Right forelimb (tissue), 1 donor: ENCODE data around the gene SUN1.

Source experiments
- DNase-seq: peaks from one replicate; pipeline ENCODE4 v3.0.0-alpha.2; 2018

SUN1 gene

GRCh38 chr7:815284-816216 is 16.7 kb upstream of the SUN1 start:
- peak; percentile 73 for DNase-seq

- peak; percentile 98 for DNase-seq
Measured at GRCh38 chr7:816300-816750, 16.0 kb upstream of the SUN1 start.

GRCh38 chr7:816751-817671 is 15.3 kb upstream of the SUN1 start:
- DNase-seq = peak; percentile 61

- DNase-seq = no peak
Measured at GRCh38 chr7:818031-818699, 14.1 kb upstream of the SUN1 start.

GRCh38 chr7:820341-820740 is 11.9 kb upstream of the SUN1 start:
- DNase-seq = no peak

- DNase-seq = no peak
Measured at GRCh38 chr7:821688-822087, 10.6 kb upstream of the SUN1 start.

GRCh38 chr7:822692-823276 is 9.5 kb upstream of the SUN1 start:
- no peak for DNase-seq

- DNase-seq = no peak
Measured at GRCh38 chr7:823649-824048, 8.6 kb upstream of the SUN1 start.

GRCh38 chr7:824081-824480 is 8.2 kb upstream of the SUN1 start:
- no peak for DNase-seq

- DNase-seq = no peak
Measured at GRCh38 chr7:824664-825063, 7.6 kb upstream of the SUN1 start.

GRCh38 chr7:825386-825785 is 6.9 kb upstream of the SUN1 start:
- no peak for DNase-seq

GRCh38 chr7:826230-826917 is 5.9 kb upstream of the SUN1 start:
- DNase-seq = peak; percentile 37

- no peak for DNase-seq
Measured at GRCh38 chr7:828793-829561, 3.3 kb upstream of the SUN1 start.

- no peak for DNase-seq
Measured at GRCh38 chr7:830069-830468, 2.2 kb upstream of the SUN1 start.

- DNase-seq = no peak
Measured at GRCh38 chr7:831596-832166, 595 bp upstream of the SUN1 start.

- no peak for DNase-seq
Measured at GRCh38 chr7:832968-833424, 720 bp downstream of the SUN1 start.

GRCh38 chr7:833601-834258 is 1.5 kb downstream of the SUN1 start:
- no peak for DNase-seq

GRCh38 chr7:834277-834676 is 2.0 kb downstream of the SUN1 start:
- no peak for DNase-seq

GRCh38 chr7:835021-835420 is 2.7 kb downstream of the SUN1 start:
- DNase-seq = no peak
